Measurements from ENCODE around the gene CRTC2.

The CRTC2 gene

DNA sequence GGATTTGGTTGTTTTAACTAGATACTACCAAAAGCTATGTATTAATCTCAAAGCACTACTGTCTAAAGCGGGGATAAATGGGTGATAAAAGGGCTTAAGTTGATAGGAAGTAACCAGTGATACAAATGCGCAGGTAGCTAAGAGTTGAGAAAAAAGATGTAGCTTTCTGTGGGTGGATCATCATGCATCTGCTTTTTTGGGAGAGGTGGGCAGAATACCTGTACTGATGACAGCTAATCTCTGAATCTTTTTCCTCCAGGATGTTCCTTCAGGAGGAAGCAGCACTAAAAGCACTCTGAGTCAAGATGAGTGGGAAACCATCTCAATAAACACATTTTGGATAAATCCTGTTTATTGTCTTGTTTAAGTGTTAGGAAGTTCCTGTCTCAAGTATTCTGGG is 33.4 kb upstream of the CRTC2 start:
- no peak for DNase-seq
- TF ChIP-seq, protein P1, sequence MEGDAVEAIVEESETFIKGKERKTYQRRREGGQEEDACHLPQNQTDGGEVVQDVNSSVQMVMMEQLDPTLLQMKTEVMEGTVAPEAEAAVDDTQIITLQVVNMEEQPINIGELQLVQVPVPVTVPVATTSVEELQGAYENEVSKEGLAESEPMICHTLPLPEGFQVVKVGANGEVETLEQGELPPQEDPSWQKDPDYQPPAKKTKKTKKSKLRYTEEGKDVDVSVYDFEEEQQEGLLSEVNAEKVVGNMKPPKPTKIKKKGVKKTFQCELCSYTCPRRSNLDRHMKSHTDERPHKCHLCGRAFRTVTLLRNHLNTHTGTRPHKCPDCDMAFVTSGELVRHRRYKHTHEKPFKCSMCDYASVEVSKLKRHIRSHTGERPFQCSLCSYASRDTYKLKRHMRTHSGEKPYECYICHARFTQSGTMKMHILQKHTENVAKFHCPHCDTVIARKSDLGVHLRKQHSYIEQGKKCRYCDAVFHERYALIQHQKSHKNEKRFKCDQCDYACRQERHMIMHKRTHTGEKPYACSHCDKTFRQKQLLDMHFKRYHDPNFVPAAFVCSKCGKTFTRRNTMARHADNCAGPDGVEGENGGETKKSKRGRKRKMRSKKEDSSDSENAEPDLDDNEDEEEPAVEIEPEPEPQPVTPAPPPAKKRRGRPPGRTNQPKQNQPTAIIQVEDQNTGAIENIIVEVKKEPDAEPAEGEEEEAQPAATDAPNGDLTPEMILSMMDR (IDR thresholded peaks at IDR 0.05; ENCODE audit: low read depth, low read length, missing control alignments) = no peak
- Histone ChIP-seq H3K4me3 (ENCODE audit: low read depth, low read length) (peak overlapping the region; percentile 97), H3K27me3 (replicated peaks) (no peaks in the 10 kb centered on the region), H3K36me3 (replicated peaks) (peaks cover 28% of the 10 kb centered on the region), H3K27ac (no peak overlapping the region)
- in situ Hi-C loops (cut with HindIII; ENCODE audit: low pct_ligation_motif_present, low sequenced_read_pairs) = no loop called here

DNA sequence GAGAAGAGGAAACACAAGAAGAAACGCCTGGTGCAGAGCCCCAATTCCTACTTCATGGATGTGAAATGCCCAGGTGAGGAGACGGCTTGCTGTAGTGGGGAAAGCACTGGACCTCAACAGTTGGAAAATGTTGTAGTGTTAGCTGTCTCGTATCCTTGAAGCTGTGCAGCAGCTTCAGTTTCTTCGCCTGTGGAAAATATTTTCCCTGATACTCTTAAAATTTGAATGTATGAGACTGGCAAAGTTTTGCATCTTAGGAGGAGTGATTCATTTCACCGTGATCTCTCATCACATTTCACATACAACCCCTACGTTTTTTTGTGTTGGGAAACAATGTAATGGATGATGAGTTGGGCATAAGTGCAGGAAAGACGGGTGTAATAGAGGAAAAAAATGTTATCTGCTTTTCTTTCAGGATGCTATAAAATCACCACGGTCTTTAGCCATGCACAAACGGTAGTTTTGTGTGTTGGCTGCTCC is 32.8 kb upstream of the CRTC2 start:
- no peak for DNase-seq
- in situ Hi-C loops (cut with HindIII; ENCODE audit: low pct_ligation_motif_present, low sequenced_read_pairs) = no loop called here
- H3K4me3 ChIP-seq (ENCODE audit: low read depth, low read length) = peak overlapping the region; percentile 97
- TF ChIP-seq, protein P1 (IDR thresholded peaks at IDR 0.05; ENCODE audit: low read depth, low read length, missing control alignments) = no peak
- H3K27me3 ChIP-seq (replicated peaks) = no peaks in the 10 kb centered on the region
- H3K36me3 ChIP-seq (replicated peaks) = peaks cover 28% of the 10 kb centered on the region
- peak overlapping the region; percentile 92 for H3K27ac ChIP-seq

DNA sequence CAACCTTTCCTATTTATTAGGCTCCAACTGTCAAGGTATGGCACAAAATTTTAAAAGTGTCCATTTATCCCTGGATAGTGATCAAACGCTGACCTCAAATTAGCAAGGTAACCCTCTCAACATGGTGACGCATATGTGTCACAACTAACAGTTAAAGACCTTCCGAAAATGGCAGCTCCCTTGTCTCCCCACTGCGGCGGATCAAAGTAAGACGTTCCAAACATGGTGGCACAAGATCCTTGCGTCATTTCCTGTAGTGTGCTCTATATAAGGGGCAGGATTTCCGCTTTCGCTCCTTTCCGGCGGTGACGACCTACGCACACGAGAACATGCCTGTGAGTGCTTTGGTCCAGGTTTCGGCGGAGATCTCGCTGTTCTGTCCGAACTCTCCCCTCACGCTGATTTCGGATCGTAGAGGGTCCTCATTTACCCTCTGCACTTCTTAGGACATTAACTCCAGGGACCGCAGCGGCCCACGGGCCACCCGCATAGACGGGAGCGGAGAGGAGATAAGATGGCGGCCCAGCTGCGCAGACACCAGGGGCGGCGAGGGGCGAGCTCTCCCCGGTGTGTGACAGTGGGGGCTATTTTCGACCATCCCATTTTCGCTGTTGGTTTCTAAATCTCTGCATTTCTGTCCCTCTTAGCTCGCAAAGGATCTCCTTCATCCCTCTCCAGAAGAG is 32.2 kb upstream of the CRTC2 start, which contains the start of gene RPS27:
RPS27 (plus strand) TSS at position 295 of the 683 bp plus-strand sequence; CDS start at position 330, 35 bp downstream.
- DNase-seq = peak; percentile 97
- in situ Hi-C loops (cut with HindIII; ENCODE audit: low pct_ligation_motif_present, low sequenced_read_pairs) = no loop called here
- peaks cover 28% of the 10 kb centered on the region for H3K36me3 ChIP-seq (replicated peaks)

DNA sequence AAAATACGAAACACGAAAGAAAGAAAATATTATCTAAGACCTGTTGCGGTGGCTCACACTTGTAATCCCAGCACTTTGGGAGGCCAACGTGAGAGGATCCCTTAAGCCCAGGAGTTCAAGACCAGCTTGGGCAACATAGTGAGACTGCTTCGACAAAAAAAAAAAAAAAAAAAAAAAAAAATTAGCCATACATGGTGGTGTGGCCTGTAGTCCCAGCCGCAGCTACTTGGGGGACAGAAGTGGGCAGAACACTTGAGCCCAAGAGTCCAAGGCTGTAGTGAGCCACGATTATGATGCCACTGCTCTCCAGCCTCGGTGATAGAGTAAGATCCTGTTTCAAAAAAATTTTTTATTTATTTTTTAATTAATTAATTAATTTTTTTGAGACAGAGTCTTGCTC is 29.2 kb upstream of the CRTC2 start:
- no peak overlapping the region for H3K27ac ChIP-seq
- TF ChIP-seq, protein P1 (IDR thresholded peaks at IDR 0.05; ENCODE audit: low read depth, low read length, missing control alignments) = no peak
- no peaks in the 10 kb centered on the region for H3K27me3 ChIP-seq (replicated peaks)
- peaks cover 22% of the 10 kb centered on the region for H3K36me3 ChIP-seq (replicated peaks)
- DNase-seq = no peak
- no peak overlapping the region for H3K4me3 ChIP-seq (ENCODE audit: low read depth, low read length)
- in situ Hi-C loops (cut with HindIII; ENCODE audit: low pct_ligation_motif_present, low sequenced_read_pairs) = no loop called here

More for the DNA sequence above, 32.2 kb upstream of the CRTC2 start, which contains the start of gene RPS27:
- TF ChIP-seq, protein P1 (IDR thresholded peaks at IDR 0.05; ENCODE audit: low read depth, low read length, missing control alignments) = no peak
- Histone ChIP-seq H3K27me3 (replicated peaks) (no peaks in the 10 kb centered on the region), H3K4me3 (ENCODE audit: low read depth, low read length) (peak within 1 kb of the TSS; percentile 97), H3K27ac (peak within 1 kb of the TSS; percentile 92)

DNA sequence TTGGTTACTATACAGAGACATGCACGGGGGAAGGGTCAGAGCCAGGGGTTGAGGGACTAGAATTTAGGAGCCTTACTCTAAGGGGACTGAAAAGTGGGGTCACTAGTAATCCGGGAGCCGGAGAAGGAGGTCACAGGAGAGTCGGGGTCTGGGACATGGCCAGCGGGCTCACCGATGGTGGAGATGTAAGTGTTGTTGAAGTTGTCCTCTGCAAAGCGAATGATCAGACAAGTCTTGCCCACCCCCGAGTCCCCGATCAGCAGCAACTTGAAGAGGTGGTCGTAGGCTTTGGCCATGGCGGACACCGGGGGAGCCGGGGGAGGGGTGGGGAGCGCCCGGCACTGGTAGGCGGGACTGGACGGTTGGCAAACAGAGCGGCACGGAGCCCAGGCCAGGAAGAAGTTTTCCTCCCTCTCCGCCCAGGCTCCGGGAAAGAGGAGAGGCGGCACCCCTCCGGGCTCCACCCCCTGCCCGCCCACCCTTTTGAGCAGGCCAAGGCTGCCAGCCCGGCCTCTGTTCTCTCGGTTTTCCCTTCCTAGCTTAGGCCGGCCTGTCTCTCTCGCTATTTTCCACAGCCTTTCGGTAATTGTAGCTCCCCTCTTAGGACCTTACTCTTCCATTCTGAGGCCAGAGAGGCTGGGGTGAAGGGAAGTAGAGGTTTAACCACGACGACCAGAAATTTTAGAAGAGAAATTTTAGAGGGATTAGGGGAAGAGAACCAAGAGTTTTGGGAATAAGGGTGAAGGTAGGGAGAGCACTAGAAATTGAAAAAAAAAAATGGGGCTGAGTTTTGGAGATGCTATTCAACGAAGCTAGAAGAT is 27.7 kb upstream of the CRTC2 start, which contains the start of gene RAB13:
RAB13 (minus strand) TSS at position 399 of the 821 bp plus-strand sequence; CDS start at position 296, 103 bp downstream.
- H3K27me3 ChIP-seq (replicated peaks) = no peaks in the 10 kb centered on the region
- in situ Hi-C loops (cut with HindIII; ENCODE audit: low pct_ligation_motif_present, low sequenced_read_pairs) = no loop called here
- DNase-seq = peak; percentile 67
- H3K4me3 ChIP-seq (ENCODE audit: low read depth, low read length) = peak within 1 kb of the TSS; percentile 71
- H3K27ac ChIP-seq = peak within 1 kb of the TSS; percentile 56
- TF ChIP-seq, protein P1 (IDR thresholded peaks at IDR 0.05; ENCODE audit: low read depth, low read length, missing control alignments) = no peak
- peaks cover 21% of the 10 kb centered on the region for H3K36me3 ChIP-seq (replicated peaks)
